Stimulated activated CD8-positive, alpha-beta memory T cell treated with anti-CD3 and anti-CD28 coated beads, Interleukin-15, amount 100 ng/mL, for 24 hours (primary cell): ENCODE data around the gene CLCN6.

ENCODE experiments used
- DNase-seq: peaks from one replicate; pipeline ENCODE4 v3.0.0-alpha.2; 2020; ENCODE audit warnings: low read depth

CLCN6 gene, protein sequence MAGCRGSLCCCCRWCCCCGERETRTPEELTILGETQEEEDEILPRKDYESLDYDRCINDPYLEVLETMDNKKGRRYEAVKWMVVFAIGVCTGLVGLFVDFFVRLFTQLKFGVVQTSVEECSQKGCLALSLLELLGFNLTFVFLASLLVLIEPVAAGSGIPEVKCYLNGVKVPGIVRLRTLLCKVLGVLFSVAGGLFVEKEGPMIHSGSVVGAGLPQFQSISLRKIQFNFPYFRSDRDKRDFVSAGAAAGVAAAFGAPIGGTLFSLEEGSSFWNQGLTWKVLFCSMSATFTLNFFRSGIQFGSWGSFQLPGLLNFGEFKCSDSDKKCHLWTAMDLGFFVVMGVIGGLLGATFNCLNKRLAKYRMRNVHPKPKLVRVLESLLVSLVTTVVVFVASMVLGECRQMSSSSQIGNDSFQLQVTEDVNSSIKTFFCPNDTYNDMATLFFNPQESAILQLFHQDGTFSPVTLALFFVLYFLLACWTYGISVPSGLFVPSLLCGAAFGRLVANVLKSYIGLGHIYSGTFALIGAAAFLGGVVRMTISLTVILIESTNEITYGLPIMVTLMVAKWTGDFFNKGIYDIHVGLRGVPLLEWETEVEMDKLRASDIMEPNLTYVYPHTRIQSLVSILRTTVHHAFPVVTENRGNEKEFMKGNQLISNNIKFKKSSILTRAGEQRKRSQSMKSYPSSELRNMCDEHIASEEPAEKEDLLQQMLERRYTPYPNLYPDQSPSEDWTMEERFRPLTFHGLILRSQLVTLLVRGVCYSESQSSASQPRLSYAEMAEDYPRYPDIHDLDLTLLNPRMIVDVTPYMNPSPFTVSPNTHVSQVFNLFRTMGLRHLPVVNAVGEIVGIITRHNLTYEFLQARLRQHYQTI

DNA sequence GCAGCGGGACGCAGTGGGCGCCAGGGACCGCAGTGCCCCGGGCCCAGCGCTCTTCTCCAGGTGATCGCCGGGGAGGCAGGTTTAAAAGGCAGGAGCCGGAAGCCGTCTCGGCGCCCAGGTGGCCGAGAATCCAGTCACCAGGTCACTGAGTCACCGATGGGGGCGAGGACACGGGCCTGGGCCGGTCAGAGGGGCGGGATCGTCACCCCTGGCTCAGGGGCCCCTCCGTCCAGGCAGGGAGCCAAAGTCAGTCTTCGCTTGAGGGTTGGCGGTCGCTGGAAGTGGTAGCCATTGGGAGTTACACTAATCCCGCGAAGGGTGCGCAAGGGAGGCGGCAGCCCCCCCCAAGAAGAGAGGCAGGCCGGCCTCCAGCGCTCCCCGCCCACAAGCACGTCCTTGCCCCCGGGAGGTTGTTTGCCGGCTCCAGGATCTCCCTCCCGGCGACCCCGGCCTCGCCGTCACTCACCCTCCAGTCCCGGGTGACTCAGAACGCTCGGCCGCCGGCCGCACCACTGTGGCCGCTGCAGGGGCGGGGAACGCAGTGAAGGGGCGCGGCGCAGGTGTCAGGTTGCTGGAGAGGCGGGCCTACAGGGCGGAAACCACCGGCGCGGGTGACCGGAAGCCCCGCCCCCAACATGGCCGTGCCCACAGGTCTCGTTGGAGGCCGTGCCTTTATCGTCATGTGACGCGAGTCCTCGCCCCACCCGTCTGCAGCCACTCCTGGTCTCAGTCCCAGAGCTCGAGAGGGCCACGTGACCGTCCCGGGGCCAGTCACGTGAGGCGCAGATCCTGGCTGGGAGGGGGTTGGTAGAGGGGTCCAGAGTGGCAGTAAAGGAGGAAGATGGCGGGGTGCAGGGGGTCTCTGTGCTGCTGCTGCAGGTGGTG, at the start of gene CLCN6, which contains the start of gene MTHFR:
Gene CLCN6, plus strand, starts transcription at position 770 of the 885 bp plus-strand sequence. Its CDS starts 72 bp downstream, at position 842.
Gene MTHFR, minus strand, starts transcription at position 543 of the 885 bp plus-strand sequence. CDS start 2,848 bp downstream, outside the sequence.
- DNase-seq, result peak; percentile 94

DNA sequence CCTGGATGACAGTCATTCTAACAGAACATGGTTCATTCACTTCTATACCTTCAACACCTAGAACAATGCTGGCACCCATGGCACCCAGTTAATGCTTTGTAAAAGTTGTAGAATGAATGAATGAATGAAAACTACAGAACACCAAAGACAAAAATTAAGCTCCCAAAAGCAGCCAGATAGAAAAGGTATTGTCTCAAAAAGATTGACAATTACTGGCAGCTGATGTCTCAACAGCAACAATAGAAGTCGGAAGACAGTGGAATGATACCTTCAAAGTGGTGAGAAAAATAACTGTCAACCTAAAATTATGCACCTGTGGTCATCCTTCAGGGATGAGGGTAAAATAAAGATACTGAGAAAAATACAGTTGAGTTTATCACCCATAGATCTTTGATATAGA, 48.9 kb upstream of the CLCN6 start:
- no peak for DNase-seq

DNA sequence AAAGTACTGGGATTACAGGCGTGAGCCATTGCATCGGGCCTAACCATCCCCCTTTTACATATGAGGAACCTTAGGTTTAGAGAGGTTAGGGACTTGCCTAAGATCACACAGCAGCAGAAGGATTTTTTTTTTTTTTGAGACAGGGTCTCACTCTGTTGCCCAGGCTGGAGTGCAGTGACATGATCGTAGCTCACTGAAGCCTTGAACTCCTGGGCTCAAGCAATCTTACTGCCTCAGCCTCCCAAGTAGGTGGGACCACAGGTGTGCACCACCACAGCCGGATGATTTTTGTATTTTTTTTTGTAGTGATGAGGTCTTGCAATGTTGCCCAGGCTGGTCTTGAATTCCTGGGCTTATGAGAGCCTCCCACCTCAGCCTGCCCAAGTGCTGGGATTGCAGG, 46.2 kb upstream of the CLCN6 start:
- DNase-seq, result no peak

DNA sequence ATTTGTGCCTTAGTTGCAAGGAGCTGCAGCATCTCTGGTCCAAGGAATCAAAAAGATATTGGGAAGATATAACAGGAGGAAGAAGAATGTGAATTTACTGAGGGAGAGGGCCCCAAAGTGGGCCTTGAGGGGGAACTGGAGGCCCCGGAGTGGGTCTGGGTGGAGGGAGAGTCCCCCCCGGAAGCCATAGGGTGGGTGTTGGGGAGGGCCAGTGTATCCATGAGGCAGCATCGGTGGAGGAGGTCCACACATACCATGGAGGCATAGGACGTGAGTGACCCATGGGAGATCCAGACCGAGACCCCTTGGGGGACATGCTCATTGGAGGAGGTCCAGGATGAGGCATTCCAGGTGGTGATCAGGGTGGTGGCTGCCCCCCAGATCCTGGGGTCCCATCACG, 44.7 kb upstream of the CLCN6 start:
- DNase-seq, result no peak

DNA sequence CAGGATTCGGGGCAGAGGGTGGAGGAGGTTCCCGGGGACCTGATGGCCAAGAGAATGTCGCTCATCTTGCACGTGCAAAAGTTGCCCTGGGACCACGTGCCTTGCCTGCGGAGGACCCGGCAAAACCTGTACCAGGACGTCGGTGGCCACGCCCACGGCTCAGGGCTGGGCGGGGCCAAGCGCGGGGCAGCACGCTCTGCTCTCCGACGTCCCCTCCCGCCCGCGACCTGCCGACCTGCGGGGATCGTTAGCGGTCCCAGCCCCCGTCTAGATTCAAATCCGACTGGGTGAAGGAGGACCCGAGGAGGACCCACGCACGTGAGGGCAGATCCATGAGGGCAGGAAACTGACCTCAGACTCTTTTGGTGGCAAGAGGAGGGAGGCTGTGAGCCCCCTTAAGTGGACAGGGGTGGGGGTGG, 44.0 kb upstream of the CLCN6 start, which contains the start of gene C1orf167:
Gene C1orf167, plus strand, starts transcription at position 206 of the 419 bp plus-strand sequence. CDS start 2,208 bp downstream, outside the sequence.
- no peak for DNase-seq

DNA sequence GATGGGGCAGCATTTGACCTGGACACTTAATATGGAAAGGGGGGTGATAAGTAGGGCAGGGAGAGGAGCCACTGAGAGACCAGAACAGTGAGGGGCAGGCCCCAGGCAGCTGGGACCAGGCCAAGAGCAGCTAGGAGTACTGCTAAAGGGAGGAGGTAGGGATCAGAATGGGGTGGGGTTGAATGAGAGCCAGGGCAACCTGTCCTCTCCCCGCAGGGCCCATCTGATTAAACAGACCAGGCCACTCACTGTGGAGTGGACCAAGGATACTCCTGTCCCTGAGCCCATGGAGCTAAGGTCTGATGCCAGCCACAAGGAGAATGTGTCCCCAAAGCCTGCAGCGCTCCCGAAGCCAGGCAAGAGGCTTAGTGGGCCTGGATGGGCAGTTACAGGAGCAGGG, 41.9 kb upstream of the CLCN6 start:
- no peak for DNase-seq

DNA sequence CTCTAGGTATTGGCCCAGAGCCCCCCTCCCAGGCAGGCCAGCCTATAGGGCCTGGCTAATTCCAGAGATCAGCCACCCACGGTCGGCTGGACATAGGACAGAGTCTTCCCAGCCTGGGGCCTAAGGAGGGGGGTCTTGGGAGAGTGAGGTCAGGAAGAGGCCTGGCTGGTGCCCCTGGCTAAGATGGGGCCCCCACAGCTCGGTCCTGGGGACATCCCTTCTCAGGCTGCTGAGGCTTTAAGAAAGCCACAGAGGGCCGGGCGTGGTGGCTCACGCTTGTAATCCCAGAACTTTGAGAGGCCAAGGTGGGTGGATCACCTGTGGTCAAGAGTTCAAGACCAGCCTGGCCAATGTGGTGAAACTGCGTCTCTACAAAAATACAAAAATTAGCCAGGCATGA, 41.5 kb upstream of the CLCN6 start:
- no peak for DNase-seq

DNA sequence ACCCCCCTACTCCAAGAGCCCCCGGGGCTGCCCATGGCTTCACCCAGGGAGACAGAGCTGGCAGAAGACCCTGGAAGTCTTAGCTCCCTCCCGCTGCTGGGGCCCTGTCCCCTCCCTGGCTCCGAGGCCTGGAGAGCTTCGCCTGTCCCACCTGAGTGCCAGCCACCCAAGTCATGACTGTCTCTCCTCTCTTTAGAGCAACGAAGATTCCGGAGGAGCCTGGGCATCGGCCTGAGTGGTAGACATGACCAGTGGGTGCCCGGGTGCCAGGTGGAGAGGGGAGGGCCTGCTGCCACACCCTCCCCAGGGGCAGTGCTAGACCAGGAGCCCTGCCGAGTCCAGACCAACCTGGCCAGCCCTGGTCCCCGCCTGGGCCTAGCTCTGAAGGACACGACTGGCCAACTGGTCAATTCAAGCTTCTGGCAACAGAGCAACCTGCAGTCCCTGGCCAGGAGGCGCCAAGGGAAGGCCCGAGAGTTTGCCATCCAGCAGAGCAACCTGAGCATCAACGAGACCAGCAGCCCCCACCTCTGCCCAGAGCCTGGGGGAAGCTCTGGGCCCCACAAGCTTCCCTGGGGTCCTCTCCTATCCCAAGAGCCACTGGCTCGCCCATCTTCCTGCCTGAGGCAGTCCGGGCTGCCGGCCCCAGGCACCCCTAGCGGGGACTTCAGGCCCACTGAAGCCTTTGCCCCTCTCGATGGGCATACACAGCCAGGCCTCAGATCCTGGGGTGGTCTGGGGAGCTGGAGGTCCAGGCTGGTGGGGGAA, 40.1 kb upstream of the CLCN6 start:
- no peak for DNase-seq

DNA sequence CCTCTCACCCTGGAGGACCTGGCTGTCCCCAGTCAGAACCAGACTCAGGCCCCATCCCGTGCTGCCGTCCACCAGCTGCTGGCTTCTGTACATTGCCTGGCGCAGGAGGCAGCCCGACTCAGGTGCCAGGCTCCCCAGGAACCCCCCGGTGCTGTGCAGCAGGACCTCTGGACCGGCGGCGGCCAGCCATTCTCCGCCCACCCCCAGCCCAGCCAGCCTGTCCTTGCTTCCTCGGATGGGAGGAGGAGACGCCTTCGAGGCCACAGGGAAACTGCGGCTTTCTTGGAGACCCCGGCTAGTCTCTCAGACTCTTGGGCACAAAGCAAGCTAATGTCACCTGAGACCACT, 39.6 kb upstream of the CLCN6 start:
- no peak for DNase-seq

DNA sequence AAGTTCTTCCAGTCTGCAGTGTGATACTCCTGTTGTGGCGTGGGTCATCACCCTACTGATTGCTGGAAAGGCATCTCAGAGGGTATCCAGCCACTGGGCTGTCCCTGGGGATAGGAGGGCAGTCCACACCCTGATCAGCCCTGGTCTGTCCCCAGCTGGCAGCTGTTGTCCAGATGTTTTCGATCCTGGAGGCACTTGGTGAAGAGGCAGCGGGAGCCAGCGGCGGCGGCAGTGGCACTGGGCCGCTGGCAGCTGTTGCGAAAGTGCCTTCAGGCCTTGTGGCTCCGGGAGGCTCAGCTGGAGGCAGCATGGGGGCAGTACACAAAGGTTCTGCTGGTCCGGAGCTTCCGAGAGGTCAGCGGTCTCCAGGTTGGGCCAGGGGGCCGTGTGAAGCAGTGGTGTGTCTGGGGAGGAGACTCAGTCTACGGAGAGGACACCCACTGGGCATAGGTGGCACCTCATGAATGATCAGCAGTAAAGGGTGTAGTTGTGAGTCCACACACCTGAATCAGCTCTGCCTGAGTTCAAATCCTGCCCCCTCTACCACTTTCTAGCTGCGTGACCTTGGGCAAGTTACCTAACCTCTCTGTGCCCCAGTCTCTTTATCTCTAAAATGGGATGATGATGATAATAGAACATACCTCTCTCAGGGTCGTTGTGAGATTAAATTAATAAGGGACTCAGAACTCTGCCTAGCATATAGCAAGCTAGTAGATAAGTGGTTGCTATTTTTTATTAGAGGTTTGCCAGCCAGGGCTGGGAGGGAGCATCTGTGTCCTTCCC, 37.9 kb upstream of the CLCN6 start:
- DNase-seq, result no peak

DNA sequence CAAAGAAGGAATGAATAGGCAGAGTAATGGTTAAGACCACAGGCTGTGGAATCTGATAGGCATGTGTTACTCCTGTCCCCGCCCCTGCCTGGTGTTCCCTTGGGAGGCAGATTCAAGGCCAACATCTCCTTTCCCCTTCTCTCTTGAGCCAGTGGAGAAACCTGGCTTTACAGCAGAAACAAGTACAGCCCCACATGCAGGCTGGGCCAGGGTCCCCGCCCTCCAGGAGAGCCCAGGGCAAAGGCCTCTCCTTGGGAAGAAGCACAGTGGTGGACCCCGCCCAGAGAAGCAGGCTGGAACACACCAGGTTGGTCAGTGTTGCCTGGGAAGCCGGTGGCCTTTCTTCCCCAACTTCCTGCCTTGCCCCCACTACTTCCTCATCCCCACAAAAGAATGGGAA, 37.2 kb upstream of the CLCN6 start:
- no peak for DNase-seq

DNA sequence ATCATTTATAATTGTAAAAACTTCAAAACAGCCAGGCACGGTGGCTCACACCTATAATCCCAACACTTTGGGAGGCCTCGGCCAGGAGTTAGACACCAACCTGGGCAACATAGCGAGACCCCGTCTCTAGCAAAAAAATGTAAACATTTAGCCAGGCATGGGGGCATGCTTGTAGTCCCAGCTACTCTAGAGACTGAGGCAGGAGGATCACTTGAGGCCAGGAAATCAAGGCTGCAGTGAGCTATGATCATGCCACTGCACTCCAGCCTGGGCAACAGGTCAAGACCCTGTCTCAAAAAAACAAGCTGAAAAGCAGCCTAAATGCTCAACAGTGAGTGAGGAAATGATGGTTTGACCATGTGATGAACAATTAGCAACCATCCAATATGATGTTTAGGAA, 36.7 kb upstream of the CLCN6 start:
- DNase-seq, result no peak

DNA sequence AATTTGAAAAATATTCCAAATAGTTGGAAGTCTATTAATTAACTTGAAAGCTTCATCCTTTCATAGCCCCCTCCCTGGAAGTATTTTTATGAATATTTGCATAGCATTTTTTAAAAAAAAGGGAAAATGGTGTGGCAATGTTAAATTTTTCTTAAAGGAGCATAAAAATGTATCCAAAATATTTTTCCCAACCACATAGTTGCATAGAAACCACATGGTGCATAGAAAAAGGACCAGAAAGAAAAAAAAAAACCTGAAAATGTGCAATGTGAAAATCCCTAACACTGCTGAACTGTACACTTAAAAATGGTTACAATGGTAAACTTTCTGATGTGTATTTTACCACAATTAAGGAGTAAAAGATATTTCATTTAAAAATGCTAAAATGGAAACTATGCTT, 36.0 kb upstream of the CLCN6 start:
- no peak for DNase-seq

DNA sequence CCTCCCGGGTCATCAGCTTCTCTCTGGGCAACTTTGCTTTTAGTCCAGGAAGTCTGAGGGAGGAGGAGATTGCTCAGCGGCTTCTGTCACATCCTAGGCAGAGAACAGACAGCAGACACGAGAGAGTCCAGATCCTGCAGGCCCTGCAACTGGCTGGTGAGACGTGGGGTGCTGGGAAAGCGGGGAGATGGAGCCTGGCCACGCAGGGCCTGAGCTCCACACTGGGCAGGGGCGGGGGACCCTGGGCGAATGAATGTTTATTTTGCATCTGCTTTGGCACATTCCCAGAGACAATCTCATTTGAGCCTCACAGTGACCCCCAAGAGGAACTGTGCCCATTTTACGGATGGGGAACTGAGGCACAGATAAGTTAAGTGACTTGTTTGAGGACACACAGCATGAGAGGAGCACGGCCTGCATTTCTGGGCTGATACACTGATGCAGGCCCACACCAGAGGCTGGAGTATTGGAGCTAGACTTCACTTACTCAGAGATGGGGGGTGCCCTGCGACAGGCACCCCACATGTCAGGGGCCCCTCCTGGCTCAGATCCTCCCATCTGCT, 34.4 kb upstream of the CLCN6 start:
- DNase-seq, result no peak

DNA sequence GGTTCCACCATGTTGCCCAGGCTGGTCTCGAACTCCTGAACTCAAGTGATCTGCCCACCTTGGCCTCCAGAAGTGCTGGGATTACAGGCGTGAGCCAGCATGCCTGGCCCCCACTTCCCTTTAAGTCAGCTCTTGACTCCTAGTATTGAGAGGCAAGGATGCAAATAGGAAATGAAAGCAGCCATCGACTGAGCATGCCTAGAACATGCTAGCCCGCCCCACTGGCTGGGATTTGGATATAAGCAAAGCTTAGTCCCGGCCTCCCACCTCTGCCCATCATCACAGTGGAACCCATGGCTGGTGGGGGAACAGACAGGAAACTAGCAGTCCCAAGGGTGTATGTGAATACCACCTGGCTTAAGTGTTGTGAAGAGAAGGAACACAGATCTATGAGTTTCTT, 33.5 kb upstream of the CLCN6 start:
- no peak for DNase-seq

DNA sequence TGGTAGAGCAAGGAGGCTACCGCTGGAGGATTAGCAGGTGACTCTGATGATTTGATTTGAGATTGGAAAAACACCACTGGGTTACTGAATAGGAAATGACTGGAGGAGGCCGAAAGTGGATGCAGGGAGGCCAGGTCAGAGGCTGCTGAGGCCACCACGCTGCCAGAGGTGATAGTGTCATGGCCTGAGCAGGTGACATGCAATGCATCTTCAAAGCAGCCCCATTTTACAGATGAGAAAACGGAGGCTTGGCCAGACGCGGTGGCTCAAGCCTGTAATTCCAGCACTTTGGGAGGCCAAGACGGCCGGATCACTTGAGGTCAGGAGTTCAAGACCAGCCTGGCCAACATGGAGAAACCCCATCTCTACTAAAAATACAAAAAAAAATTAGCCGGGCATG, 31.2 kb upstream of the CLCN6 start:
- no peak for DNase-seq

DNA sequence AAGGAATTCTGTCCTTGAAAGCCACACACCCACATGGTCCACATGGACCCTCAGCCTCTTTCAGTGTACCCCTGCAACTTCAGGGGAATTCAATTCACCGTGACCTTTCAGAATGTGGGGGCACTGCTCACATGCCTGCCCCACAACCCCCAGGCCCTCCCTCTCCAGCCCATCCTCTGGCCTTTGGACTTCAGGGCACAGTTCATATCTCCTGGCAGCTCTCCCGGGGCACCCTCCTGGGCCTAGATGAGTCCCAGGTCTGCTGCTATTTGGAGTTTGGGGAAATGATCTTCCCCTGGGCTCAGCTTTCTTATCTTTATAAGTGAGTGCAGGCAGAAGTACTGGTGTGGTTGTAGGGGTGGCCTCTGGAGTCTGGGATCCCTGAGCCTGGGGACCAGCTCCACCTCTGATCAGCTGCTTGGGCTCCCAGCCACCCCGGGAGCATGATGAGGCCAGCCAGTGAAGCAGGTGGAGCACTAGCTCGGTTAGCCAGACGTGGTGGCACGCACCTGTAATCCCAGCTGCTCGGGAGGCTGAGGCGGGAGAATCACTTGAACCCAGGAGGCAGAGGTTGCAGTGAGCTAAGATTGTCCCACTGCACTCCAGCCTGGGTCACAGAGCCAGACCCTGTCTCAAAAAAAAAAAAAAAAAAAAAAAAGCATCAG, 28.2 kb upstream of the CLCN6 start:
- no peak for DNase-seq

DNA sequence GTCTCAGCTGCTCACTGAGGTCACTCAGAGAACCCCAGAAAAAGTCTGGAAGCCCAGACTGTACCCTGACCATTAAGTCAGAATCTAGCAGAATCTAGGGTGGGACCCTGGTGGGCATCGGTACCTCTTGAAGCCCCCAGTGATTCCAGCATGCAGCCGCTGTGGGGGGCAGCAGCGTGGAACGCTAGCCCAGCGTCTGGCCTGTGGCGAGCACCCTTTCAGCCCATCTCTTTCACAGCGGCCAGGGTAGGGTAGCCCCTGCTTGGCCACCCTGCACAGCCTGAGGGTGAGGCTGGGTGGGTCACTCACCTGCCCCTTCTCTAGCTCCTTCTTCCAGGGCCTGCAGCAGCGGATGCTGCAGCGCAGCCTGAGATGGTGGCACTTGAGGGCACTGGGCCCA, 27.7 kb upstream of the CLCN6 start:
- no peak for DNase-seq

DNA sequence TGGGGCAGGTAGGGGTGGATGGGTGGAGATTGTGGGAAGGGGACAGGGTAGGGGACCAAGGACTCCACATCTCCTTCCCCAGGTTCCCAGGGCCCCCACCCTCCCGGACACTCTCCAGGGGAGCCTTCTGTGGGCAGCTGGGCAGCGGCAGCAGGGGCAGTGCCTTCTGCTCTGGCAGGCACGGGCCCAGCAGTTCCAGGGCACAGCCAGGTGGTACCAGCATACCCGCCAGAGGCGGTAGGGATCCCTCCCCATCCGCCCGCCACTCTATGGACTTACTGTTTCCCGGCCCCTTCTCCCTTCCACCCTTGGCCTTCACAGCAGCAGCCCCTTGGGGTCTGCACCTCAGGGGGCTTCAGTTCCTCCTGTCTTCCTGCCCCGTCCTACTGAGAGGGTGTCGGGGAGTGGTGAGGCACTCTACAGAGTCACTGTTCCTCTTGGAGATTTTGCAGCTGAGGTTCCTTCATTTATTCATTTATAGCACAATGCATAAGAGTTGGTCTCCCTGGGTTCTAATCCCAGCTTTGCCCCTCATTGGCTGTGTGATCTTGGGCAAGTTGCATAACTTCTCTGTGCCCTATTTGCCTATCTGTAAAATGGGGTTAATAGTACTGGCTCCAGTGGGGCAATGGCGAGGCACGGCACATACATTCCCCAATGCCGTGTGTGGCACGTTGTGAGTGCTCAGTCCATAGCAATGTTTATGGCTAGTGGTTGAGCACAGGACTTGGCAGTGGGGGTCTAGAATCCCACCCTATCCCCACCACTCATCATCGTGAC, 27.0 kb upstream of the CLCN6 start:
- DNase-seq, result no peak
